ENCODE results near the gene CHML.

Gene CHML

GRCh38 chr1:241640867-241641622, 876 bp upstream of the CHML start:
- TF ChIP-seq SIN3A (IDR thresholded peaks at IDR 0.05; ENCODE audit: borderline replicate concordance, insufficient read depth, low read length) (no peak), TAF1 (IDR thresholded peaks at IDR 0.05; ENCODE audit: borderline replicate concordance, insufficient read depth, low read length) (no peak), FOXP2 (optimal IDR thresholded peaks at IDR 0.05; ENCODE audit: borderline replicate concordance, extremely low read depth, extremely low read length, insufficient read depth) (no peak), POLR2AphosphoS5 (IDR thresholded peaks at IDR 0.05; ENCODE audit: low read depth, low read length) (no peak), REST (IDR thresholded peaks at IDR 0.05; ENCODE audit: insufficient read depth in 1 of 2, low read depth in 2 of 2, low read length in 2 of 2) (no peak)

- no peak for TF ChIP-seq FOXP2 (optimal IDR thresholded peaks at IDR 0.05; ENCODE audit: borderline replicate concordance, extremely low read depth, extremely low read length, insufficient read depth)
Measured at GRCh38 chr1:241639623-241640148, 483 bp downstream of the CHML start.

GRCh38 chr1:241638909-241639622, 1.1 kb downstream of the CHML start:
- TF ChIP-seq TAF1 (IDR thresholded peaks at IDR 0.05; ENCODE audit: borderline replicate concordance, insufficient read depth, low read length) = no peak
- no peak for TF ChIP-seq POLR2AphosphoS5 (IDR thresholded peaks at IDR 0.05; ENCODE audit: low read depth, low read length)
- no peak for TF ChIP-seq FOXP2 (optimal IDR thresholded peaks at IDR 0.05; ENCODE audit: borderline replicate concordance, extremely low read depth, extremely low read length, insufficient read depth)
- TF ChIP-seq REST (IDR thresholded peaks at IDR 0.05; ENCODE audit: insufficient read depth in 1 of 2, low read depth in 2 of 2, low read length in 2 of 2) = no peak
- no peak for TF ChIP-seq SIN3A (IDR thresholded peaks at IDR 0.05; ENCODE audit: borderline replicate concordance, insufficient read depth, low read length)

- TF ChIP-seq POLR2AphosphoS5 (IDR thresholded peaks at IDR 0.05; ENCODE audit: low read depth, low read length) = no peak
- no peak for TF ChIP-seq FOXP2 (optimal IDR thresholded peaks at IDR 0.05; ENCODE audit: borderline replicate concordance, extremely low read depth, extremely low read length, insufficient read depth)
- no peak for TF ChIP-seq SIN3A (IDR thresholded peaks at IDR 0.05; ENCODE audit: borderline replicate concordance, insufficient read depth, low read length)
- no peak for TF ChIP-seq TAF1 (IDR thresholded peaks at IDR 0.05; ENCODE audit: borderline replicate concordance, insufficient read depth, low read length)
- no peak for TF ChIP-seq REST (IDR thresholded peaks at IDR 0.05; ENCODE audit: insufficient read depth in 1 of 2, low read depth in 2 of 2, low read length in 2 of 2)
Measured at GRCh38 chr1:241638099-241638682, 2.0 kb downstream of the CHML start.

GRCh38 chr1:241637604-241638003, 2.6 kb downstream of the CHML start:
- TF ChIP-seq SIN3A (IDR thresholded peaks at IDR 0.05; ENCODE audit: borderline replicate concordance, insufficient read depth, low read length) = no peak
- no peak for TF ChIP-seq REST (IDR thresholded peaks at IDR 0.05; ENCODE audit: insufficient read depth in 1 of 2, low read depth in 2 of 2, low read length in 2 of 2)
- no peak for TF ChIP-seq TAF1 (IDR thresholded peaks at IDR 0.05; ENCODE audit: borderline replicate concordance, insufficient read depth, low read length)
- no peak for TF ChIP-seq FOXP2 (optimal IDR thresholded peaks at IDR 0.05; ENCODE audit: borderline replicate concordance, extremely low read depth, extremely low read length, insufficient read depth)
- TF ChIP-seq POLR2AphosphoS5 (IDR thresholded peaks at IDR 0.05; ENCODE audit: low read depth, low read length) = no peak
